Fibroblast of lung (primary cell): ENCODE results near the gene MTMR3.

Source experiments
- CTCF ChIP-seq, 2 donors: IDR thresholded peaks in 1 of 2; conservative IDR thresholded peaks in 1 of 2; 1 replicate in 1 of 2; 2 replicates in 1 of 2; pipeline ENCODE4 v1.5.1; 2011 to 2012; ENCODE audit warnings: low read length in 2 of 2, control low read depth in 1 of 2, inconsistent platforms in 1 of 2, low read depth in 1 of 2, mild to moderate bottlenecking in 1 of 2
- EZH2 ChIP-seq: IDR thresholded peaks from 2 replicates; pipeline ENCODE4 v1.5.1; 2012; ENCODE audit warnings: low read length, control low read depth, mild to moderate bottlenecking; ENCODE audit errors: missing control alignments

GRCh38 chr22:29867260-29867659 lies 15.7 kb upstream of the MTMR3 start:
- TF ChIP-seq CTCF (conservative IDR thresholded peaks at IDR 0.05 in 1 of 2, IDR thresholded peaks at IDR 0.05 in 1 of 2; ENCODE audit: low read depth in 1 of 2, low read length in 2 of 2) = no peak
- no peak for TF ChIP-seq EZH2
